Large intestine (tissue), 3 donors: ENCODE data around the gene SNUPN. TPM values are rescaled to one million over a fixed set of nuclear protein-coding genes. Genes with fewer than 3 reads are reported as not detected.

Experiments
- DNase-seq, 2 donors: peaks; one replicate each; pipeline versions ENCODE4 v3.0.0 to v3.0.0-alpha.2; 2013
- H3K27ac ChIP-seq: one replicate; pipeline ENCODE4 v1.5.1; 2013; ENCODE audit warnings: low read length
- H3K27me3 ChIP-seq: 2 replicates; pipeline ENCODE4 v1.6.1; 2013; ENCODE audit warnings: low read length; ENCODE audit not compliant: control insufficient read depth, insufficient read depth
- H3K36me3 ChIP-seq: 2 replicates; pipeline ENCODE4 v1.6.1; 2013; ENCODE audit warnings: low read length; ENCODE audit not compliant: control insufficient read depth, insufficient read depth
- H3K4me1 ChIP-seq: one replicate; pipeline ENCODE4 v1.6.1; 2013; ENCODE audit warnings: low read length; ENCODE audit not compliant: control insufficient read depth, insufficient read depth
- H3K4me3 ChIP-seq: one replicate; pipeline ENCODE4 v1.5.1; 2013; ENCODE audit warnings: low read length
- H3K9me3 ChIP-seq: one replicate; pipeline ENCODE4 v1.6.1; 2013; ENCODE audit warnings: mild to moderate bottlenecking, low read depth, low read length, moderate library complexity; ENCODE audit not compliant: control insufficient read depth
- WGBS: methylation state at CpG from one replicate; pipeline ENCODE4 v1.1.5; 2013; ENCODE audit warnings: low lambda C conversion rate; ENCODE audit not compliant: insufficient coverage; 5-methylcytosine and 5-hydroxymethylcytosine counted together
- polyA plus RNA-seq: library from polyadenylated mRNA; unstranded; fragments of 120-200 nt; gene quantifications from one replicate; pipeline ENCODE4 v1.2.1, GENCODE V29; 2013

Gene SNUPN
- polyA plus RNA-seq, 1 donor, result 21.3 TPM

GRCh38 chr15:75666823-75667501, 41.4 kb upstream of the SNUPN start:
- Histone ChIP-seq H3K27me3 (no peaks in the 10 kb centered on the region), H3K27ac (peak overlapping the region; percentile 62), H3K9me3 (no peaks in the 10 kb centered on the region), H3K4me1 (peaks cover 40% of the 10 kb centered on the region), H3K36me3 (no peaks in the 10 kb centered on the region), H3K4me3 (no peak overlapping the region)
- no CpG with 5 or more reads among the region's 15 CpGs for WGBS
- peak; percentile 70 to 81 for DNase-seq

- H3K4me1 ChIP-seq, result peaks cover 55% of the 10 kb centered on the region
- DNase-seq, result peak in 1 of 2 donors; percentile 58
- no CpG with 5 or more reads among the region's 11 CpGs for WGBS
Observed at GRCh38 chr15:75663931-75664421, 38.5 kb upstream of the SNUPN start.

GRCh38 chr15:75662823-75663519, 37.4 kb upstream of the SNUPN start:
- no CpG with 5 or more reads among the region's 9 CpGs for WGBS
- Histone ChIP-seq H3K9me3 (no peaks in the 10 kb centered on the region), H3K27ac (no peak overlapping the region), H3K4me3 (no peak overlapping the region), H3K27me3 (no peaks in the 10 kb centered on the region), H3K36me3 (peaks cover 23% of the 10 kb centered on the region), H3K4me1 (peaks cover 55% of the 10 kb centered on the region)
- no peak for DNase-seq

More at GRCh38 chr15:75663931-75664421, 38.5 kb upstream of the SNUPN start:
- H3K4me3 ChIP-seq, result no peak overlapping the region
- H3K9me3 ChIP-seq, result no peaks in the 10 kb centered on the region
- H3K27me3 ChIP-seq, result no peaks in the 10 kb centered on the region
- peak overlapping the region; percentile 23 for H3K27ac ChIP-seq
- H3K36me3 ChIP-seq, result peaks cover 13% of the 10 kb centered on the region

- Histone ChIP-seq H3K27me3 (no peaks in the 10 kb centered on the region), H3K27ac (peak overlapping the region; percentile 44), H3K36me3 (peaks cover 35% of the 10 kb centered on the region), H3K4me3 (no peak overlapping the region), H3K9me3 (no peaks in the 10 kb centered on the region), H3K4me1 (peaks cover 45% of the 10 kb centered on the region)
- DNase-seq, result no peak
- no CpG with 5 or more reads among the region's 3 CpGs for WGBS
Observed at GRCh38 chr15:75661756-75662140, 36.2 kb upstream of the SNUPN start.

- H3K9me3 ChIP-seq, result no peaks in the 10 kb centered on the region
- H3K4me3 ChIP-seq, result no peak overlapping the region
- H3K27me3 ChIP-seq, result no peaks in the 10 kb centered on the region
- H3K4me1 ChIP-seq, result peaks cover 42% of the 10 kb centered on the region
- H3K27ac ChIP-seq, result peak overlapping the region; percentile 44
- peak; percentile 59 to 67 for DNase-seq
- no CpG with 5 or more reads among the region's 14 CpGs for WGBS
- H3K36me3 ChIP-seq, result peaks cover 40% of the 10 kb centered on the region
Observed at GRCh38 chr15:75661100-75661755, 35.7 kb upstream of the SNUPN start.

GRCh38 chr15:75659928-75660645, 34.6 kb upstream of the SNUPN start:
- no peak overlapping the region for H3K4me3 ChIP-seq
- DNase-seq, result no peak
- H3K27me3 ChIP-seq, result no peaks in the 10 kb centered on the region
- no peaks in the 10 kb centered on the region for H3K9me3 ChIP-seq
- no peak overlapping the region for H3K27ac ChIP-seq
- peaks cover 43% of the 10 kb centered on the region for H3K4me1 ChIP-seq
- WGBS, result no CpG with 5 or more reads among the region's 17 CpGs
- peaks cover 47% of the 10 kb centered on the region for H3K36me3 ChIP-seq

GRCh38 chr15:75659141-75659771, 33.7 kb upstream of the SNUPN start:
- no CpG with 5 or more reads among the region's 9 CpGs for whole genome bisulfite sequencing
- DNase-seq, result no peak
- peaks cover 45% of the 10 kb centered on the region for H3K4me1 ChIP-seq
- no peaks in the 10 kb centered on the region for H3K27me3 ChIP-seq
- H3K4me3 ChIP-seq, result no peak overlapping the region
- no peaks in the 10 kb centered on the region for H3K9me3 ChIP-seq
- H3K36me3 ChIP-seq, result peaks cover 55% of the 10 kb centered on the region
- H3K27ac ChIP-seq, result no peak overlapping the region

GRCh38 chr15:75656813-75657212, 31.3 kb upstream of the SNUPN start:
- Histone ChIP-seq H3K4me1 (peaks cover 47% of the 10 kb centered on the region), H3K4me3 (no peak overlapping the region), H3K27me3 (no peaks in the 10 kb centered on the region), H3K9me3 (no peaks in the 10 kb centered on the region), H3K27ac (no peak overlapping the region), H3K36me3 (peaks cover 62% of the 10 kb centered on the region)
- no CpG with 5 or more reads among the region's 22 CpGs for WGBS
- DNase-seq, result no peak

- WGBS, result no CpG with 5 or more reads among the region's 5 CpGs
- H3K4me1 ChIP-seq, result peaks cover 48% of the 10 kb centered on the region
Observed at GRCh38 chr15:75656331-75656730, 30.8 kb upstream of the SNUPN start.

More at GRCh38 chr15:75656331-75656730, 30.8 kb upstream of the SNUPN start:
- Histone ChIP-seq H3K27me3 (no peaks in the 10 kb centered on the region), H3K27ac (no peak overlapping the region), H3K36me3 (peaks cover 65% of the 10 kb centered on the region), H3K9me3 (no peaks in the 10 kb centered on the region), H3K4me3 (no peak overlapping the region)
- DNase-seq, result no peak
